ENCODE measurements around the gene UGT1A9. TPM values are rescaled to one million over a fixed set of nuclear protein-coding genes. Genes with fewer than 3 reads are reported as not detected.

The UGT1A9 gene
- total RNA-seq, 1 donor from 2014 or later: not detected

- Mint-ChIP-seq H3K4me1 (ENCODE audit: low read depth) (no peaks in the 10 kb centered on the region), H3K36me3 (ENCODE audit: low read depth) (no peaks in the 10 kb centered on the region), H3K27ac (no peak overlapping the region), H3K4me3 (no peak overlapping the region), H3K9me3 (no peaks in the 10 kb centered on the region), H3K27me3 (ENCODE audit: insufficient read depth) (peaks cover 2% of the 10 kb centered on the region)
- intact Hi-C loops (cut with micrococcal nuclease): no loop called here
- DNase-seq (ENCODE audit: low spot score): no peak
Measured at GRCh38 chr2:233761040-233761769, 89.5 kb downstream of the UGT1A9 start.

- intact Hi-C loops (cut with micrococcal nuclease): no loop called here
- H3K4me1 Mint-ChIP-seq (ENCODE audit: low read depth): no peaks in the 10 kb centered on the region
- no peak overlapping the region for H3K4me3 Mint-ChIP-seq
- no peak overlapping the region for H3K27ac Mint-ChIP-seq
- no peaks in the 10 kb centered on the region for H3K36me3 Mint-ChIP-seq (ENCODE audit: low read depth)
- H3K9me3 Mint-ChIP-seq: no peaks in the 10 kb centered on the region
- H3K27me3 Mint-ChIP-seq (ENCODE audit: insufficient read depth): no peaks in the 10 kb centered on the region
- no peak for DNase-seq (ENCODE audit: low spot score)
Measured at GRCh38 chr2:233764264-233764663, 92.6 kb downstream of the UGT1A9 start.

DNA sequence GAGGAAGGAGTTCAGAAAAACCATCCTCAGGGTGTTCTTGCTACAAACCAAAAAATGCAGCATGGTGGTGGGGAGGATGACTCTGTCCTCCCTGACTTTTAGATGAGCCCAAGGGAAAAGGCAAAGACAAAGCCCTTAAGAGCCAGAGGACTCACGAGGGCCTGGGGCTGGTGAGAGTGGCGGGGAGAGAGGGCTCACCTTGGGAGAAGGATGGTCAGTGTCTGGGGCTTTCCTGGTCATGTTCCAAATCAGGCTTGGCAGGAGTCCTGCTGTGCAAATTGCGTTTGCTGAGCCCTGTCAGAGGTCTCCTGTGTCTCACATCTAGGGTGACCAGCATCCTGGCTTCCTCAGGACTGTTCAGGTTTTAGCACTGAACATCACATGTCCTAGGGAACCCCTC is 93.1 kb downstream of the UGT1A9 start:
- no peaks in the 10 kb centered on the region for H3K4me1 Mint-ChIP-seq (ENCODE audit: low read depth)
- intact Hi-C loops (cut with micrococcal nuclease): no loop called here
- no peaks in the 10 kb centered on the region for H3K36me3 Mint-ChIP-seq (ENCODE audit: low read depth)
- H3K9me3 Mint-ChIP-seq: no peaks in the 10 kb centered on the region
- H3K27me3 Mint-ChIP-seq (ENCODE audit: insufficient read depth): no peaks in the 10 kb centered on the region
- DNase-seq (ENCODE audit: low spot score): no peak
- H3K4me3 Mint-ChIP-seq: no peak overlapping the region
- H3K27ac Mint-ChIP-seq: no peak overlapping the region

DNA sequence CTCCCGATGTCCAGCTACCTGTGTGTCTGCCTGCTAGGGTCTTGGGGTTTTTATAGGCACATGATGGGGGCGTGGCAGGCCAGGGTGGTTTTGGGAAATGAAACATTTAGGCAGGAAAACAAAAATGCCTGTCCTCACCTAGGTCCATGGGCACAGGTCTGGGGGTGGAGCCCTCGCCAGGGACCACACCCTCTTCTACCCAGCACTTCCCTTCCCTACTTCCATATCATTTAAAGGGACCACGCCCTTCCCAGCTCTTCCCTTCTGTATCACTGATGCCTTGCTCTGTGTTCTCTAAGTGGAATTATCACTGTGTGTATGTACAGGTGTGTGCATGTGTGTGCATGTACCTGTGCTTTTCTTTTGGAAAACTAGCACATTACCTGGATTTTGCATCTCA is 94.7 kb downstream of the UGT1A9 start:
- DNase-seq (ENCODE audit: low spot score): no peak
- no peak overlapping the region for H3K4me3 Mint-ChIP-seq
- no peaks in the 10 kb centered on the region for H3K9me3 Mint-ChIP-seq
- no peaks in the 10 kb centered on the region for H3K36me3 Mint-ChIP-seq (ENCODE audit: low read depth)
- no peaks in the 10 kb centered on the region for H3K4me1 Mint-ChIP-seq (ENCODE audit: low read depth)
- H3K27ac Mint-ChIP-seq: no peak overlapping the region
- intact Hi-C loops (cut with micrococcal nuclease): no loop called here
- H3K27me3 Mint-ChIP-seq (ENCODE audit: insufficient read depth): peaks cover 4% of the 10 kb centered on the region

GRCh38 chr2:233768076-233768475 is 96.4 kb downstream of the UGT1A9 start:
- no peak for DNase-seq (ENCODE audit: low spot score)
- H3K36me3 Mint-ChIP-seq (ENCODE audit: low read depth): no peaks in the 10 kb centered on the region
- no peaks in the 10 kb centered on the region for H3K4me1 Mint-ChIP-seq (ENCODE audit: low read depth)
- no peak overlapping the region for H3K4me3 Mint-ChIP-seq
- H3K9me3 Mint-ChIP-seq: no peaks in the 10 kb centered on the region
- intact Hi-C loops (cut with micrococcal nuclease): no loop called here
- H3K27me3 Mint-ChIP-seq (ENCODE audit: insufficient read depth): peaks cover 4% of the 10 kb centered on the region
- H3K27ac Mint-ChIP-seq: no peak overlapping the region

DNA sequence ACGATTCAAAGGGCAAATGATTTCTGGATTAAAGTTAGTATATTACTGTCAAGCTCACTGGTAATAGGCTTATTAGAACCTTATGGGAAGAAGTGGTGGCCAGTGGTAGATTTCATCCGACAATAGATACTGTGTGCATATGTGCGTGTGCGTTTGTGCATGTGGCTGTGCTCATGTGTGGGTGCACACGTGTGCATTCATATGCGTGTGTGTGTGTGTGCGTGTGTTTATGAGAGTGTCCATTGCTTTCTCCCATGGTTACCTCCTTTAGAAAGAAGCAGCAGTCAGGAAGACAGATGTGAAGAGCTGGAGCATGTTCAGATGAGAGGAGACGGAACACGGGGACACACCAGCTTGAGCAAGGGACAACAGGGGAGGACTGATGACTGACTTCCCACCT is 97.6 kb downstream of the UGT1A9 start:
- H3K4me1 Mint-ChIP-seq (ENCODE audit: low read depth): no peaks in the 10 kb centered on the region
- no peaks in the 10 kb centered on the region for H3K9me3 Mint-ChIP-seq

GRCh38 chr2:233772153-233772552 is 100.5 kb downstream of the UGT1A9 start:
- no peak overlapping the region for H3K27ac Mint-ChIP-seq
- H3K27me3 Mint-ChIP-seq (ENCODE audit: insufficient read depth): peaks cover 4% of the 10 kb centered on the region
- no peak for DNase-seq (ENCODE audit: low spot score)
- H3K9me3 Mint-ChIP-seq: peaks cover 4% of the 10 kb centered on the region
- no peaks in the 10 kb centered on the region for H3K36me3 Mint-ChIP-seq (ENCODE audit: low read depth)
- intact Hi-C loops (cut with micrococcal nuclease): no loop called here
- H3K4me3 Mint-ChIP-seq: no peak overlapping the region
- H3K4me1 Mint-ChIP-seq (ENCODE audit: low read depth): no peaks in the 10 kb centered on the region

More for the DNA sequence above, 97.6 kb downstream of the UGT1A9 start:
- Mint-ChIP-seq H3K36me3 (ENCODE audit: low read depth) (no peaks in the 10 kb centered on the region), H3K27me3 (ENCODE audit: insufficient read depth) (peaks cover 4% of the 10 kb centered on the region), H3K27ac (no peak overlapping the region), H3K4me3 (no peak overlapping the region)
- no peak for DNase-seq (ENCODE audit: low spot score)
- intact Hi-C loops (cut with micrococcal nuclease): no loop called here

- Mint-ChIP-seq H3K27ac (no peak overlapping the region), H3K4me1 (ENCODE audit: low read depth) (no peaks in the 10 kb centered on the region), H3K27me3 (ENCODE audit: insufficient read depth) (peaks cover 4% of the 10 kb centered on the region), H3K4me3 (no peak overlapping the region), H3K9me3 (peaks cover 4% of the 10 kb centered on the region), H3K36me3 (ENCODE audit: low read depth) (no peaks in the 10 kb centered on the region)
- no peak for DNase-seq (ENCODE audit: low spot score)
- intact Hi-C loops (cut with micrococcal nuclease): no loop called here
Measured at GRCh38 chr2:233772583-233772982, 100.9 kb downstream of the UGT1A9 start.

DNA sequence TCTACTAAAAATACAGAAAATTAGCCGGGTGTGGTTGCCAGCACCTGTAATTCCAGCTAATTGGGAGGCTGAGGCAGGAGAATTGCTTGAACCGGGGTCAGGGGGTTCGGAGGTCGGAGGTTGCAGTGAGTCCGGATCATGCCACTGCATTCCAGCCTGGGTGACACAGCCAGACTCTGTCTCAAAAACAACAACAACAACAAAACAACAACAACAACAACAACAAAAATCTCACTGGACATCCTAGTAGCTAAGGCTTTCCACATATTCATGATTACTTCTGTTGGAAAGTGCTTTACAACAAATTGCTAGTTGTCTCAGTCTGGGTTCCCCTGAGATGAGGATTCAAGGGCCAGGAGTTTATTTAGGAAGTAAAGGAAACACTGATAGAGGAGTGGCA is 102.2 kb downstream of the UGT1A9 start:
- Mint-ChIP-seq H3K36me3 (ENCODE audit: low read depth) (no peaks in the 10 kb centered on the region), H3K27me3 (ENCODE audit: insufficient read depth) (peaks cover 4% of the 10 kb centered on the region), H3K4me1 (ENCODE audit: low read depth) (no peaks in the 10 kb centered on the region), H3K4me3 (no peak overlapping the region), H3K9me3 (peaks cover 4% of the 10 kb centered on the region), H3K27ac (no peak overlapping the region)
- no peak for DNase-seq (ENCODE audit: low spot score)
- intact Hi-C loops (cut with micrococcal nuclease): no loop called here

GRCh38 chr2:233775414-233775813 is 103.7 kb downstream of the UGT1A9 start:
- no peak for DNase-seq (ENCODE audit: low spot score)
- Mint-ChIP-seq H3K27me3 (ENCODE audit: insufficient read depth) (peaks cover 8% of the 10 kb centered on the region), H3K4me3 (no peak overlapping the region), H3K4me1 (ENCODE audit: low read depth) (no peaks in the 10 kb centered on the region), H3K27ac (no peak overlapping the region), H3K9me3 (peaks cover 4% of the 10 kb centered on the region), H3K36me3 (ENCODE audit: low read depth) (no peaks in the 10 kb centered on the region)
- intact Hi-C loops (cut with micrococcal nuclease): no loop called here

GRCh38 chr2:233778030-233778429 is 106.3 kb downstream of the UGT1A9 start, which contains the start of gene MROH2A:
Gene MROH2A, plus strand, starts transcription at chr2:233778330. Its CDS starts 1,029 bp downstream, at chr2:233779359.
- intact Hi-C loops (cut with micrococcal nuclease): no loop called here

DNA sequence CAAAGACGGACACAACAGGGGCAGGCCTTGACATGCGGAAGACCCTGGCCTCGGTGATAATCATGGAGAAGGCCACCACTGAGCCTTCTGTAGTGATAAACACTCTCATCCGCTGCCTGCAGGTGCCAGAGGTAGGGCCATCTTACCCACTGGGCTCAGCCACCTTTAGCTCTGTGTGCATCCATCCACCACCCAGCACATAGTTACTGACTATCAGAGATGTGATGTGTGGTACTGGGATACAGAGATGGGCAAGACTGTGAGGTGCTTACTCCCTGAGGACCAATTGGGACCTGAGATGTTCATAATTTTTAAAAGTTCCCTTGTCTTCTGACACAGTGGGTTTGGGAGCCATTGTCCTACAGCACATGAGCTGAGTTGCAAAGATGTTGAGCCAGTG is 108.0 kb downstream of the UGT1A9 start:
- no peaks in the 10 kb centered on the region for H3K4me1 Mint-ChIP-seq (ENCODE audit: low read depth)
- H3K27ac Mint-ChIP-seq: no peak overlapping the region
- H3K36me3 Mint-ChIP-seq (ENCODE audit: low read depth): no peaks in the 10 kb centered on the region
- no peak overlapping the region for H3K4me3 Mint-ChIP-seq
- intact Hi-C loops (cut with micrococcal nuclease): no loop called here
- no peak for DNase-seq (ENCODE audit: low spot score)
- peaks cover 12% of the 10 kb centered on the region for H3K27me3 Mint-ChIP-seq (ENCODE audit: insufficient read depth)
- H3K9me3 Mint-ChIP-seq: peaks cover 4% of the 10 kb centered on the region

More at GRCh38 chr2:233778030-233778429, 106.3 kb downstream of the UGT1A9 start, which contains the start of gene MROH2A:
- no peak within 1 kb of the TSS for H3K4me3 Mint-ChIP-seq
- H3K4me1 Mint-ChIP-seq (ENCODE audit: low read depth): no peaks in the 10 kb centered on the region
- no peak within 1 kb of the TSS for H3K27ac Mint-ChIP-seq
- DNase-seq (ENCODE audit: low spot score): no peak
- peaks cover 4% of the 10 kb centered on the region for H3K9me3 Mint-ChIP-seq
- H3K36me3 Mint-ChIP-seq (ENCODE audit: low read depth): no peaks in the 10 kb centered on the region
- peaks cover 12% of the 10 kb centered on the region for H3K27me3 Mint-ChIP-seq (ENCODE audit: insufficient read depth)

DNA sequence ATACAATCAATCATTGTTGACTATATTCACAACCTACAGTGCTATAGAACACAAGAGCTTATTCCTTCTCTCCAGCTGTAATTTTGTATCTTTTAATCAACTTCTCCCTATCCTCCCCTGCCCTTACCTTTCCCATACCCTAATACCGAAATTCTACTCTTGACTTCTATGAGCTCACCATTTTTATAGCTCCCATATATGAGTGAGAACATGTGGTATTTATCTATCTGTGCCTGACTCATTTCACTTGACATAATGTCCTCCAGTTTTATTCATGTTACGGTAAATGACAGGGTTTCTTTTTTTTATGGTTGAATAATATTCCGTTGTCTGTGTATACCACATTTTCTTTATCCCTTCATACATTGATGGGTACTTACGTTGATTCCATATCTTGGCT is 109.1 kb downstream of the UGT1A9 start:
- H3K36me3 Mint-ChIP-seq (ENCODE audit: low read depth): no peaks in the 10 kb centered on the region
- peaks cover 12% of the 10 kb centered on the region for H3K27me3 Mint-ChIP-seq (ENCODE audit: insufficient read depth)
- no peak overlapping the region for H3K27ac Mint-ChIP-seq
- intact Hi-C loops (cut with micrococcal nuclease): no loop called here
- no peak for DNase-seq (ENCODE audit: low spot score)
- H3K4me1 Mint-ChIP-seq (ENCODE audit: low read depth): no peaks in the 10 kb centered on the region
- H3K4me3 Mint-ChIP-seq: no peak overlapping the region
- H3K9me3 Mint-ChIP-seq: peaks cover 3% of the 10 kb centered on the region

DNA sequence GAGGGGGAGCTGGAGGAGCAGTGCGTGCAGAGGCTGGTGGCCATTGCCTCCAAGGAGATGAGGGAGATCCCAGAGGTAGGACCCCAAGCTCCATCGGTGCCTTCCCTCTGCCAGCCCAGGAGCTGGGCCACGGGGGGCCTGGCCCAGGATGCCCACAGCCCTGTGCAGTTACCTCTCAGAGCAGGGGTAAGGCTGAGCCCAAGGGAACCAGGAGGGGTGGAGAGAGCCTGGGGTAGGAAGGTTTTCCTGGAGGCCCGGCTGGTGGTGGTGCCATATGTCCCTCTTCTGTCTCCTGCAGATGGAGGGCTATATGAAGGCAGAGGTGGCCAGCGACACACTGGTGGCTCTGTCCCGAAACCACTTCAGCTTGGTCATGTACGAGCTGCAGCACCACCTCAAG is 117.9 kb downstream of the UGT1A9 start:
- Mint-ChIP-seq H3K27me3 (ENCODE audit: insufficient read depth) (no peaks in the 10 kb centered on the region), H3K27ac (no peak overlapping the region), H3K4me3 (no peak overlapping the region), H3K4me1 (ENCODE audit: low read depth) (no peaks in the 10 kb centered on the region), H3K36me3 (ENCODE audit: low read depth) (no peaks in the 10 kb centered on the region), H3K9me3 (no peaks in the 10 kb centered on the region)
- no peak for DNase-seq (ENCODE audit: low spot score)
- intact Hi-C loops (cut with micrococcal nuclease): no loop called here
